ENCODE measurements around the gene CCS.
"Not testable (repeated sequence)": the region's sequence is repeated elsewhere in the genome, so short reads cannot be mapped to it uniquely, and the experiment has no call there.

Gene CCS, protein sequence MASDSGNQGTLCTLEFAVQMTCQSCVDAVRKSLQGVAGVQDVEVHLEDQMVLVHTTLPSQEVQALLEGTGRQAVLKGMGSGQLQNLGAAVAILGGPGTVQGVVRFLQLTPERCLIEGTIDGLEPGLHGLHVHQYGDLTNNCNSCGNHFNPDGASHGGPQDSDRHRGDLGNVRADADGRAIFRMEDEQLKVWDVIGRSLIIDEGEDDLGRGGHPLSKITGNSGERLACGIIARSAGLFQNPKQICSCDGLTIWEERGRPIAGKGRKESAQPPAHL

DNA sequence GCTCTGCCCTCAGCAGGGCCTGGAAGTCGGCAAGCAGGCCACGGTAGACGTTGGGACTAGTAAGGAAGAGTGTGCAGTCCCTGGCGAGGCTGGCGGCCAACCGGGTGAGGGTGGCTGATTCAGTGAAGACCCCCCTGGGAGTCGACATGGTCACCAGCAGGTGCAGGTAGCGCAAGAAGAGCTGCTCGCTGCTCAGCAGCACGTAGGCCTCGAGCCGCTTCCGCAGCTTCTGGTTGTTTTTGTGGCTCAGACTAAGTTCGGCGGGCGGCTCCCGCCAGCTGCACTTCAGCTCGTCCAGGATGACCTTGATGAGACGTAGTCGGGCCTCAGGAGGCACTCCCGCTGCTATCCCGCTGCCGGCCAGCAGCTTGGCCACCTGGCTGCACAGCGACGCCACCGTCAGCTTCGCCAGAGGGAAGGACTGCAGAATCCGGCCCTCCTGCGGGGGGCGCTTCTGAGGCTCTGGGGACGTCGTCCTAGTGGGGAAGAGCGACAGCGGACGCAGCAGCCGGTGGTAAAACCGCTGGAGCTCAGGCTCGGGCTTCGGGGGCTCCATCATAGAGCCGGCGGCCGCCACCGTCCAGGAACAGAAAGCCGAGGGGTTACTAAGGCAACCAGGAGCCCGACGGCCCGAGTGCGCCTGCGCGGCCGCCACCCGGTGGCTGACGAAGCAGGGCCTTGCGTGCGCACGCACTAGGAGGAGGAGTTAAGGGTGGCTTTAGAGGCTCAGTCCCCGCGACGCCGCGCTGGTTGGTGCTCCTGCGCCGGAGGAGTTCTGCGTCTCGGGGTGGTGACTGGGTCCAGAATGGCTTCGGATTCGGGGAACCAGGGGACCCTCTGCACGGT, at the start of gene CCS, which contains the start of gene CCDC87:
CCS (plus strand) TSS at position 729 of the 846 bp plus-strand sequence; CDS start at position 806, 77 bp downstream.
CCDC87 (minus strand) TSS at position 607 of the 846 bp plus-strand sequence; CDS start at position 559, 48 bp downstream.
- Histone ChIP-seq H3K27ac (ENCODE audit: low read depth, low read length) (peak within 1 kb of the TSS; percentile 88), H3K36me3 (ENCODE audit: insufficient read depth, low read length) (no peaks in the 10 kb centered on the region), H3K9ac (ENCODE audit: low read length) (peak within 1 kb of the TSS; percentile 95), H3K4me1 (ENCODE audit: insufficient read depth, low read length) (peaks cover 37% of the 10 kb centered on the region), H3K4me3 (ENCODE audit: low read depth in 1 of 2, low read length in 2 of 2) (peak within 1 kb of the TSS; percentile 53 to 97), H3K9me3 (ENCODE audit: low read length) (no peaks in the 10 kb centered on the region), H3K27me3 (ENCODE audit: control insufficient read depth in 1 of 2, insufficient read depth in 2 of 2, low read length in 2 of 2) (no peaks in the 10 kb centered on the region)

DNA sequence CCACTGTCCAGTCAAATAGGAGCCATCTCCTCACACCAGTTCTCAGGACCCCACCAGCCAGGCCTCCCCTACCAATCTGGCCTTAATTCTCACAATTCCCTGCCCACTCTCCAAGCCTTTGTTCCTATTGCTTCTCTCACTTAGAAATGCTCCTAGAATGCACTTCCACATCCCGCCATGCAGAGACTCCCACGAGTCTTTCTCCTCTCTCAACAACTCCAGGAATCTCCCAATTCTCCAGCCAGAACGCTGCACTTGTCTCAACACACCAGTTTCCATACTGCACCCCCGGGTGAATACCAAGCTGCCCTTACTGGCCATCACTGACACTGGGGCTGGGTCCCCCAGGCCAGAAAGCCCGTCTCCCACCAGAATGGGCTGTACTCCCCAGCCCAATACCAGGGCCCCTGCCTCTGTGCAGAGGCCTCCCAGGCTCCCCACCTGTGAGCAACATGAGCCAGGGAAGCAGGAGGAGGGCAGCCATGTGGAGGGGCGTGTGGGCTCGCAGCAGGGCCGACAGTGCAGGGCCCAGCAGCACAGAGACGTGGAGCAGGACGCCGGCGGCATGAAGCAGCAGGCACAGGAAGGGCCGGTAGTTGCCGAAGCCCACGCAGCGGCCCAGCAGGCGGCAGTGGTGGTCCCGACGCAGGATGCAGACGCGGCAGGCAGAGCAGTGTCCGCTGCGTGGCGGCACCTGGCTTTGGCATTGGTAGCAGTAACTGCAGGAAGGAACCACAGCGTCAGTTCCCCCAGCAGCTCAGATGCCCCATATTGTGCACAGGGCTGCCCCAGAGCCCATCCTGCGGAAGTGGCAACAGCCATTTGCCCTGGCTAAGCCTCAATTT, 49.5 kb upstream of the CCS start:
- Histone ChIP-seq H3K36me3 (ENCODE audit: insufficient read depth, low read length) (peaks cover 16% of the 10 kb centered on the region), H3K9ac (ENCODE audit: low read length) (no peak overlapping the region), H3K27me3 (ENCODE audit: control insufficient read depth in 1 of 2, insufficient read depth in 2 of 2, low read length in 2 of 2) (no peaks in the 10 kb centered on the region), H3K27ac (ENCODE audit: low read depth, low read length) (no peak overlapping the region), H3K4me1 (ENCODE audit: insufficient read depth, low read length) (peaks cover 16% of the 10 kb centered on the region), H3K4me3 (ENCODE audit: low read depth in 1 of 2, low read length in 2 of 2) (no peak overlapping the region), H3K9me3 (ENCODE audit: low read length) (no peaks in the 10 kb centered on the region)

DNA sequence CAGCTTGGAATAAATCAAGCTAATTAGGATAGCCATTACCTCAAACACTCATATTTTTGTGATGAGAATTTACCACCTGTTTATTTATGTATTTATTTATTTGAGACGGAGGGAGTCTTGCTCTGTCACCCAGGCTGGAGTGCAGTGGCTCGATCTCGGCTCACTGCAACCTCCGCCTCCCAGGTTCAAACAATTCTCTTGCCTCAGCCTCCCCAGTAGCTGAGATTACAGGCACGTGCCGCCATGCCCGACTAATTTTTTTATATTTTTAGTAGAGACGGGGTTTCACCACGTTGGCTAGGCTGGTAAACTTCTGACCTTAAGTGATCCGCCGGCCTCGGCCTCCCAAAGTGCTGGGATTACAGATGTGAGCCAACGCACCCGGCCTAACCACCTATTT, 48.0 kb upstream of the CCS start:
- not testable (repeated sequence) for H3K4me3 ChIP-seq (ENCODE audit: low read depth in 1 of 2, low read length in 2 of 2); H3K9me3 ChIP-seq (ENCODE audit: low read length); H3K27ac ChIP-seq (ENCODE audit: low read depth, low read length); H3K27me3 ChIP-seq (ENCODE audit: control insufficient read depth in 1 of 2, insufficient read depth in 2 of 2, low read length in 2 of 2)
- H3K9ac ChIP-seq (ENCODE audit: low read length): peak overlapping the region; percentile 22
- peaks cover 16% of the 10 kb centered on the region for H3K4me1 ChIP-seq (ENCODE audit: insufficient read depth, low read length)
- H3K36me3 ChIP-seq (ENCODE audit: insufficient read depth, low read length): peaks cover 11% of the 10 kb centered on the region

DNA sequence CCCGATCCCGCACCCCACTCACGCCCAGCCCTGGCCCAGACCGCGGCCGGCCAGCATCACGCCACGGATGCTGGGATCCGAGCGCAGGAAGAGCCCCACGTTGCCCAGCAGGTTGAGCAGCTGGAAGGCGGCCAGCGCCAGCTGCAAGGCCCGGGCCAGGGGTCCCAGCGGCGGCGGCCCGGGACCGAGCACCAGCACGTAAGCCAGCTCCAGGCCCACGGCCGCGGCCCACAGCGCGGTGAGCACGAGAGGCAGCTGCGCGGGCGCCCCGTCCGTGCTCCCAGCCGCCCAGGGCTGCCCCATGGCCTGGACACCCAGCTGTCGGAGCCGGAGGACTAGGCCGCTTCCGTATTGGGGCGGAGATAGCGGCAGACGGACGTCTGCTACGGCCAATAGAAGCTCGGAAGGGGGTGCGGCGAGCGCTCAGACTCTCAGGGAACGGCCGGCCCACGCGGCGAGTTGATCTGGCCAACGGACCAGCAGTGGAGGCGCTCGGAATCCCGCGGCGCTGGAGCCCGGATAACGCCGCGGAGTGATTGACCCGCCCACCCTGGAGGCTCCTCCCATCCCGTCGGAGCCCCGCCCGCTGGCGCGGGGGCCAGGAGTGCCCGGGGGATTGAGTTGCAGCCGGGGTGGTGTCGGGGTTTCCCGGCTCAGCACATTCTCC, 47.2 kb upstream of the CCS start, which contains the start of gene ZDHHC24:
ZDHHC24 (minus strand) TSS at position 348 of the 667 bp plus-strand sequence; CDS start at position 303, 45 bp downstream.
- Histone ChIP-seq H3K4me3 (ENCODE audit: low read depth in 1 of 2, low read length in 2 of 2) (peak within 1 kb of the TSS; percentile 62 to 72), H3K36me3 (ENCODE audit: insufficient read depth, low read length) (peaks cover 11% of the 10 kb centered on the region), H3K27me3 (ENCODE audit: control insufficient read depth in 1 of 2, insufficient read depth in 2 of 2, low read length in 2 of 2) (no peaks in the 10 kb centered on the region), H3K9ac (ENCODE audit: low read length) (peak within 1 kb of the TSS; percentile 22), H3K4me1 (ENCODE audit: insufficient read depth, low read length) (peaks cover 16% of the 10 kb centered on the region), H3K27ac (ENCODE audit: low read depth, low read length) (peak within 1 kb of the TSS; percentile 74), H3K9me3 (ENCODE audit: low read length) (no peaks in the 10 kb centered on the region)

DNA sequence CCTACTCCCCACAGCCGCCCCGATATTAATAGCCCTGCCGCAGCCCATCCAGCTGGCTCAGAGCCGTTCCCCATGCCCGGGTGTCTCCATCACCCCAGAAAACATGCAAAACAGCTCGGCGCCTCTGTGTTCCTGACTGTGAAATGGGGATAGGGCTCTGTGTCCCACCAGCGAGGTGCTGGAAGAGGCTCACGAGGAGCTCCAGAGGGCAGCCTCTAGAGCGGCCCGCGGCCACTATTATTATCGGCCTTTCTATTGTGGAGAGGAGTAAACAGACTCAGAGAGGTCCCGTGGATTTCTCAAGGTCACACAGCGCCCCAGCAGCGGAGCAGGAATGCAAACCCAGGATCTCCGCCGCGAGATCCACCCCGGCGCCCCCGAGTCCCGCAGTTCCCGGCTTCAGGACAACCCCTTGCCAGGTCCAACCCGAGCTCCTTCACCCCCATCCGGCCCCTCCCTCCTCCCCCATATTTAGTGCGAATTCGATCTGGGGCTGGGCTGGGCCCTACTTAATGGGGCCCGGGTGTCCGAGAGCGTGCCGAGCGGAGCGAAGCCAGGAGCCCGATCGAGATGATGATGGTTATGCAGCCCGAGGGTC, 46.5 kb upstream of the CCS start, which contains the start of gene ACTN3:
ACTN3 (plus strand) TSS at position 536 of the 598 bp plus-strand sequence; CDS start at position 571, 35 bp downstream.
- Histone ChIP-seq H3K9ac (ENCODE audit: low read length) (peak within 1 kb of the TSS; percentile 22), H3K27ac (ENCODE audit: low read depth, low read length) (peak within 1 kb of the TSS; percentile 74), H3K4me1 (ENCODE audit: insufficient read depth, low read length) (peaks cover 16% of the 10 kb centered on the region), H3K9me3 (ENCODE audit: low read length) (no peaks in the 10 kb centered on the region), H3K36me3 (ENCODE audit: insufficient read depth, low read length) (peaks cover 11% of the 10 kb centered on the region), H3K27me3 (ENCODE audit: control insufficient read depth in 1 of 2, insufficient read depth in 2 of 2, low read length in 2 of 2) (no peaks in the 10 kb centered on the region), H3K4me3 (ENCODE audit: low read depth in 1 of 2, low read length in 2 of 2) (peak within 1 kb of the TSS; percentile 62 to 72)

DNA sequence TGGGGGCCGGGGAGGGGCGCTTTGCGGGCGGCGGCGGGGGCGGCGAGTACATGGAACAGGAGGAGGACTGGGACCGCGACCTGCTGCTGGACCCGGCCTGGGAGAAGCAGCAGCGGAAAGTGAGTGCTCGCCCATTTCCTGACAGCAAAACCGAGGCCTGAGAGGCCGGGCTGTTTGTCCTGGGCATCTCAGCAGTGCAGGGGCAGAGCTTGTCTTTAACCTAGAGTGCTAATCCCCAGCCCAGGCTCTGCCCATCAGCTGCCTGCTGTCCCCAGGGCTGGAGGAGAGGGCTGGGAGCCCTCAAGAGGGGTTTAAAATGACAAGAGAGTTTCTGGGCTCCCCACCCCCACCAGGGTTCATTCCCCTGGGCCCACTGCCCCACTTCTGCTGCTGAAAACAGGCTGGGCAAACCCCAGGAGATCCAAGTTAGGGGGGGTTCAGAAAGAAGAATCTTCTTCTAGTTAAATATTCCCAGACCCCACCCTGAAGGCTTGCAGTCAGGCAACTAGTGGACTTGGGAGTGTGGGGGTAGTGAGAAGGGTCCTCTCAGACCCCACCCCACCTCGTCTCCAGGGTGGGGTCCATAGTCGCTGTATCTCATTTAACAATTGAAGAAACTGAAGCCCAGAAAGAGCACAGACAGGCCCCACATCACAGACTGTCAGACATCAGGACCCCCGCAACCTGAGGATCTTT, 45.9 kb upstream of the CCS start:
- Histone ChIP-seq H3K4me3 (ENCODE audit: low read depth in 1 of 2, low read length in 2 of 2) (no peak overlapping the region), H3K27me3 (ENCODE audit: control insufficient read depth in 1 of 2, insufficient read depth in 2 of 2, low read length in 2 of 2) (no peaks in the 10 kb centered on the region), H3K36me3 (ENCODE audit: insufficient read depth, low read length) (peaks cover 8% of the 10 kb centered on the region), H3K9me3 (ENCODE audit: low read length) (no peaks in the 10 kb centered on the region), H3K4me1 (ENCODE audit: insufficient read depth, low read length) (peaks cover 16% of the 10 kb centered on the region), H3K9ac (ENCODE audit: low read length) (no peak overlapping the region), H3K27ac (ENCODE audit: low read depth, low read length) (no peak overlapping the region)

DNA sequence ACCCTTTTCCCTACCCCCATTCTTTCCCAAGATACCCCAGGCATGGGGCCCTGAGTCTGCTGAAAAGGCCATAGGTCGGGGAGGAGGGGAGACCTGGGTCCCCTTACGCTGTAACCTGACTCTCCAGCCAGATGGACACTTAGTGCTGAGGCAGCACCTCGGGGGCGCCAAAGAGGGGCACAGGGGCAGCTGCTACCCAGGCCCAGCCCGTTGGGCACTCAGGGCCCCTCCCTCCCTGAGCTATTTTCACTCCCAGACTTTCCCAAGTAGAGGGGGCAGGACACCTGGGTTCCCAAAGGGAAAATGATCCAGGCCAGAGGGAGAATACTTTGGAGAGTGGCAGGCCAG, 45.3 kb upstream of the CCS start:
- no peak overlapping the region for H3K9ac ChIP-seq (ENCODE audit: low read length)
- no peak overlapping the region for H3K4me3 ChIP-seq (ENCODE audit: low read depth in 1 of 2, low read length in 2 of 2)
- peaks cover 3% of the 10 kb centered on the region for H3K36me3 ChIP-seq (ENCODE audit: insufficient read depth, low read length)
- H3K4me1 ChIP-seq (ENCODE audit: insufficient read depth, low read length): peaks cover 16% of the 10 kb centered on the region
- no peak overlapping the region for H3K27ac ChIP-seq (ENCODE audit: low read depth, low read length)
- no peaks in the 10 kb centered on the region for H3K9me3 ChIP-seq (ENCODE audit: low read length)
- no peaks in the 10 kb centered on the region for H3K27me3 ChIP-seq (ENCODE audit: control insufficient read depth in 1 of 2, insufficient read depth in 2 of 2, low read length in 2 of 2)

DNA sequence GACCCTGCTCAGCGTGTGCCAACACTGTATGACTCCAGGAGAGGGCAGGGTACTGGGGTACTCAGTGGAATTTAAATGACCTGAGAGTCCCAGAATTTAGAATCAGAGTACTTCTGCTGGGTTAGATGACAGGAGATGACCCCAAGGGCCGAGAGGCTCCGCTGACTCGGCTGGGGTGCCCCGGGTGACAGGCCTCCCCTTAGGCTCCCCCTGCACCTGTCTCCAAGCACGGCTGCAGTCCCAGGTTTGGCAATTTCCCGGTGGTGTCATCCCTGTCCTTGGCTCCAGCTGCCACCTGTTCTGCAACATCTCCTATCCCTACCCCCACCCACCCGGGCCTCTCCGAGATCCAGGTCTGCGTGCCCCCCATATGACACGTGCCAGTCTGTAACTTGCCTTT, 44.9 kb upstream of the CCS start:
- no peaks in the 10 kb centered on the region for H3K36me3 ChIP-seq (ENCODE audit: insufficient read depth, low read length)
- no peak overlapping the region for H3K27ac ChIP-seq (ENCODE audit: low read depth, low read length)
- H3K4me1 ChIP-seq (ENCODE audit: insufficient read depth, low read length): peaks cover 16% of the 10 kb centered on the region
- H3K9me3 ChIP-seq (ENCODE audit: low read length): no peaks in the 10 kb centered on the region
- H3K9ac ChIP-seq (ENCODE audit: low read length): no peak overlapping the region
- no peak overlapping the region for H3K4me3 ChIP-seq (ENCODE audit: low read depth in 1 of 2, low read length in 2 of 2)
- no peaks in the 10 kb centered on the region for H3K27me3 ChIP-seq (ENCODE audit: control insufficient read depth in 1 of 2, insufficient read depth in 2 of 2, low read length in 2 of 2)

DNA sequence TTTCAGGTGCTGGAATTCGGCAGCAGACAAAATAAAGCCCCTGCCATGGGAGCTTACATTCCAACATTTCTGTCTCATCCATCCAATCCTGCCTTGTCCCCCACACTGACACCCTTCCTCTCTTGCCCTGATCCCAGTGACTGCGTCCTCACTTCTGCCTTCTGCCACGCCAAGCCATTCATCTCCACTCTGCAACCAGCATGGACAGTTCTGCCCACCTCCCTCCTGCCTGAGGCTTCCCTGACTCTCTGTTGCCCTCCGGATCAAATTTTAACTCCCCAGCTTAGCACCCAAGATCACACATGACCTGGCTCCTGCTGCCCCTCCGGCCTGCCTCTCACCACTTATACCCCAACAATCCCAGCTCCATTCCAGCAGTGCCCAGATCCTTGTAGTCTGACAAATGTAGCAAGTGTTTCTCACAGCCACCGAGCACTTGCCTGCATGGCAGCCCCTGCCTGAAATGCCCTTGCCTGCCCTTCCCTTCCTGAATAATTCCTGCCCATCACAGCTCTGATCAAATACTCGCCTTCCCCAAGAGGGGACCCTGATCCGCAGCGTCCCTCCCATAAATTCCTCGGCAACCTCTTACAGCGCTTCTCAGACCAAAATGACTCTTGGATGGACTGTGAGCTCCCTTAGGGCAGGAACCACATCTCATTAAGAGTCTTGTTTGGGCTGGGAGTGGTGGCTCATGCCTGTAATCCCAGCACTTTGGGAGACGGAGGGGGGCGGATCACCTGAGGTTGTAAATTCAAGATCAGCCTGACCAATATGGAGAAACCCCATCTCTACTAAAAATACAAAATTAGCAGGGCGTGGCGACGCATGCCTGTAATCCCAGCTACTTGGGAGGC, 44.0 kb upstream of the CCS start:
- Histone ChIP-seq H3K27ac (ENCODE audit: low read depth, low read length) (no peak overlapping the region), H3K4me1 (ENCODE audit: insufficient read depth, low read length) (peaks cover 10% of the 10 kb centered on the region), H3K4me3 (ENCODE audit: low read depth in 1 of 2, low read length in 2 of 2) (no peak overlapping the region), H3K36me3 (ENCODE audit: insufficient read depth, low read length) (no peaks in the 10 kb centered on the region), H3K9me3 (ENCODE audit: low read length) (no peaks in the 10 kb centered on the region), H3K27me3 (ENCODE audit: control insufficient read depth in 1 of 2, insufficient read depth in 2 of 2, low read length in 2 of 2) (no peaks in the 10 kb centered on the region), H3K9ac (ENCODE audit: low read length) (no peak overlapping the region)
